ENCODE results near the gene ATXN2. TPM values are rescaled to one million over a fixed set of nuclear protein-coding genes. Genes with fewer than 3 reads are reported as not detected.

The ATXN2 gene
- total RNA-seq, 1 donor from 2014 or later, result 69.4 TPM

DNA sequence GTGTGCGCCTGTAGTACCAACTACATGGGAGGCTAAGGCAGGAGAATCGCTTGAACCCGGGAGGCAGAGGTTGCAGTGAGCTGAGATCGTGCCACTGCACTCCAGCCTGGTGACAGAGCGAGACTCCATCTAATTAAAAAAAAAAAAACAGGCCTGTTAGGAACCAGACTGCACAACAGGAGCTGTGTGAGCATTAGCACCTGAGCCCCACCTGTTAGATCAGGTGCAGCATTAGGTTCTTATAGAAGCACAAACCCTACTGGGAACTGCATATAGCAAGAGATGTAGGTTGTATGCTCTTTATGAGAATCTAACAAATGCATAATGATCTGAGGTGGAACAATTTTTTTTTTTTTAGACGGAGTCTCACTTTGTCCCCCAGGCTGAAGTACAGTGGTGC, 8.6 kb downstream of the ATXN2 start:
- DNase-seq (ENCODE audit: low spot score), result no peak
- Mint-ChIP-seq H3K27ac (ENCODE audit: unreplicated experiment) (no peak overlapping the region), H3K9me3 (ENCODE audit: unreplicated experiment) (no peaks in the 10 kb centered on the region), H3K4me1 (ENCODE audit: unreplicated experiment) (peaks cover 3% of the 10 kb centered on the region), H3K4me3 (ENCODE audit: unreplicated experiment) (no peak overlapping the region), H3K27me3 (ENCODE audit: unreplicated experiment) (no peaks in the 10 kb centered on the region), H3K36me3 (ENCODE audit: low read depth, unreplicated experiment) (no peaks in the 10 kb centered on the region)
- TF ChIP-seq, protein P1, sequence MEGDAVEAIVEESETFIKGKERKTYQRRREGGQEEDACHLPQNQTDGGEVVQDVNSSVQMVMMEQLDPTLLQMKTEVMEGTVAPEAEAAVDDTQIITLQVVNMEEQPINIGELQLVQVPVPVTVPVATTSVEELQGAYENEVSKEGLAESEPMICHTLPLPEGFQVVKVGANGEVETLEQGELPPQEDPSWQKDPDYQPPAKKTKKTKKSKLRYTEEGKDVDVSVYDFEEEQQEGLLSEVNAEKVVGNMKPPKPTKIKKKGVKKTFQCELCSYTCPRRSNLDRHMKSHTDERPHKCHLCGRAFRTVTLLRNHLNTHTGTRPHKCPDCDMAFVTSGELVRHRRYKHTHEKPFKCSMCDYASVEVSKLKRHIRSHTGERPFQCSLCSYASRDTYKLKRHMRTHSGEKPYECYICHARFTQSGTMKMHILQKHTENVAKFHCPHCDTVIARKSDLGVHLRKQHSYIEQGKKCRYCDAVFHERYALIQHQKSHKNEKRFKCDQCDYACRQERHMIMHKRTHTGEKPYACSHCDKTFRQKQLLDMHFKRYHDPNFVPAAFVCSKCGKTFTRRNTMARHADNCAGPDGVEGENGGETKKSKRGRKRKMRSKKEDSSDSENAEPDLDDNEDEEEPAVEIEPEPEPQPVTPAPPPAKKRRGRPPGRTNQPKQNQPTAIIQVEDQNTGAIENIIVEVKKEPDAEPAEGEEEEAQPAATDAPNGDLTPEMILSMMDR (IDR thresholded peaks at IDR 0.05; ENCODE audit: unreplicated experiment), result no peak

DNA sequence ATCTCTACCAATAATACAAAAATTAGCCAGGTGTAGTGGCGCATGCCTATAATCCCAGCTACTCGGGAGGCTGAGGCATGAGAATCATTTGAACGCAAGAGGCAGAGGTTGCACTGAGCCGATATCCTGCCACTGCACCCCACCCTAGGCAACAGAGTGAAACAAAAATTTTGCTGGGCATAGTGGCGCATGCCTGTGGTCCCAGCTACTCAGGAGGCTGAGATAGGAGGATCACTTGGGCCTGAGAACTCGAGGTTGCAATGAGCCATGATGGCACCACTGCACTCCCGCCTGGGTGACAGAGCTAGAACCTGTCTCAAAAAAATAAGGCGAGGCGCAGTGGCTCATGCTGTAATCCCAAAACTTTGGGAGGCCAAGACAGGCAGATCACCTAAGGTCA, 9.5 kb downstream of the ATXN2 start:
- no peaks in the 10 kb centered on the region for H3K9me3 Mint-ChIP-seq (ENCODE audit: unreplicated experiment)
- no peak overlapping the region for H3K27ac Mint-ChIP-seq (ENCODE audit: unreplicated experiment)
- H3K4me1 Mint-ChIP-seq (ENCODE audit: unreplicated experiment), result no peaks in the 10 kb centered on the region
- DNase-seq (ENCODE audit: low spot score), result no peak
- no peak overlapping the region for H3K4me3 Mint-ChIP-seq (ENCODE audit: unreplicated experiment)
- TF ChIP-seq, protein P1 (IDR thresholded peaks at IDR 0.05; ENCODE audit: unreplicated experiment), result no peak
- no peaks in the 10 kb centered on the region for H3K36me3 Mint-ChIP-seq (ENCODE audit: low read depth, unreplicated experiment)
- H3K27me3 Mint-ChIP-seq (ENCODE audit: unreplicated experiment), result no peaks in the 10 kb centered on the region

DNA sequence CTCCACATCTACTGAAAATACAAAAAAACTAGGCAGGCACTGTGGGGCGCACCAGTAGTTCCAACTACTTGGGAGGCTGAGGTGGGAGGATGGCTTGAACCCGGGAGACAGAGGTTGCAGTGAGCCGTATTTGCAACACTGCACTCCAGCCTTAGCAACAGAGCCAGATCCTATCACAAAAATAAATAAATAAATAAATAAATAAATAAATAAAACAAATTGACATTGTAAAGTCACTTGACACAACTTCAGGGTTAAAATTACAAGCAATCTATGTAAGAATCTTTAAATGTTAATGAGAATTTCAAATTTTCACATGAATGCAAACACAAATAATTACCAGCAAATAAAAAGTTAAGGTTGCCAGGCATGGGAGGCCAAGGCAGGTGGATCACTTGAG, 11.1 kb downstream of the ATXN2 start:
- H3K27me3 Mint-ChIP-seq (ENCODE audit: unreplicated experiment), result no peaks in the 10 kb centered on the region
- TF ChIP-seq, protein P1 (IDR thresholded peaks at IDR 0.05; ENCODE audit: unreplicated experiment), result no peak
- no peak overlapping the region for H3K4me3 Mint-ChIP-seq (ENCODE audit: unreplicated experiment)
- no peaks in the 10 kb centered on the region for H3K36me3 Mint-ChIP-seq (ENCODE audit: low read depth, unreplicated experiment)
- no peak for DNase-seq (ENCODE audit: low spot score)
- H3K4me1 Mint-ChIP-seq (ENCODE audit: unreplicated experiment), result no peaks in the 10 kb centered on the region
- no peaks in the 10 kb centered on the region for H3K9me3 Mint-ChIP-seq (ENCODE audit: unreplicated experiment)
- no peak overlapping the region for H3K27ac Mint-ChIP-seq (ENCODE audit: unreplicated experiment)

DNA sequence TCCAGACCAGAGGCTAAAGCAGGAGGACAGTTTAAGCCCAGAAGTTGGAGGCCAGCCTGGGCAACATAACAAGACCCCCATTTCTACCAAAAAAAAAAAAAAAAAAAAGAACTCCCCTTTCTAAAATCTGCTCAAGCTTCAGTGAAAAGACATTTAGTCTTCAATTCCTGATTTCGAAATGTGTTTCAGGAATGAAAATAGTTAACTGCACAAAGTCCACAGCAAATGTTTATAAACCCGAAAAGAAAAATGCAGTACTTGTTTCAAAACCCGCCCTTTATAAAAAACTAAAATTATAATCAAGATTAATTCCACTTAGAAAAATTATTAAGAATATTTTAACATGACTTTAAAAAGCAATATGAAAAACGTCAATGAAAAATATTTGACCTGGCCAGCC, 12.1 kb downstream of the ATXN2 start:
- Mint-ChIP-seq H3K27ac (ENCODE audit: unreplicated experiment) (no peak overlapping the region), H3K4me3 (ENCODE audit: unreplicated experiment) (no peak overlapping the region), H3K27me3 (ENCODE audit: unreplicated experiment) (no peaks in the 10 kb centered on the region), H3K9me3 (ENCODE audit: unreplicated experiment) (no peaks in the 10 kb centered on the region), H3K36me3 (ENCODE audit: low read depth, unreplicated experiment) (no peaks in the 10 kb centered on the region), H3K4me1 (ENCODE audit: unreplicated experiment) (no peaks in the 10 kb centered on the region)
- TF ChIP-seq, protein P1 (IDR thresholded peaks at IDR 0.05; ENCODE audit: unreplicated experiment), result no peak
- DNase-seq (ENCODE audit: low spot score), result no peak

DNA sequence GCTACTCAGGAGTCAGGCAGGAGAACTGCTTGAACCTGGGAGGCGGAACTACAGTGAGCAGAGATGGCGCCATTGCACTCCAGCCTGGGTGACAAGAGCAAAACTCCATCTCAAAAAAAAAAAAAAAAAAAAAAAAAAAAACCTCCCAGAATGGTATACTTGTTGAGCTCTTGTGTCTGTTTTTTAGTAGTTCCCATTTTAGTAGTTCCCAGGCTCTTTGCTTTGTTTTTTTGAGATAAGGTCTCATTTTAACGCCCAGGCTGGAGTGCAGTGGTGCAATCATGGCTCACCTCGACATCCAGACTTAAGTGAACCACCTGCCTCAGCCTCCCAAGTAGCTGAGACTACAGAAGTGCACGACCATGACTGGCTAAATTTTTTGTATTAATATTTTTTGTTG, 13.4 kb downstream of the ATXN2 start:
- Mint-ChIP-seq H3K36me3 (ENCODE audit: low read depth, unreplicated experiment) (no peaks in the 10 kb centered on the region), H3K4me1 (ENCODE audit: unreplicated experiment) (peaks cover 7% of the 10 kb centered on the region), H3K4me3 (ENCODE audit: unreplicated experiment) (no peak overlapping the region), H3K27me3 (ENCODE audit: unreplicated experiment) (no peaks in the 10 kb centered on the region), H3K9me3 (ENCODE audit: unreplicated experiment) (no peaks in the 10 kb centered on the region), H3K27ac (ENCODE audit: unreplicated experiment) (no peak overlapping the region)
- DNase-seq (ENCODE audit: low spot score), result no peak
- TF ChIP-seq, protein P1 (IDR thresholded peaks at IDR 0.05; ENCODE audit: unreplicated experiment), result no peak

All from endothelial cell (in vitro differentiated cells).